Neuronal stem cell (in vitro differentiated cells): ENCODE data around the gene SH2D3A. TPM values are rescaled to one million over a fixed set of nuclear protein-coding genes. Genes with fewer than 3 reads are reported as not detected.

Experiments
- DNase-seq: peaks from one replicate; pipeline ENCODE4 v3.0.0-alpha.2; 2013; ENCODE audit warnings: low spot score
- H2AFZ ChIP-seq: one replicate; pipeline ENCODE4 v1.6.1; 2013; ENCODE audit warnings: mild to moderate bottlenecking, low read length, inconsistent platforms
- H2AK5ac ChIP-seq: 2 replicates; pipeline ENCODE4 v1.6.1; 2013; ENCODE audit warnings: low read depth, mild to moderate bottlenecking, inconsistent platforms, low read length, moderate library complexity, mixed read lengths
- H2BK120ac ChIP-seq: 2 replicates; pipeline ENCODE4 v1.6.1; 2013; ENCODE audit warnings: low read depth, mild to moderate bottlenecking, inconsistent platforms, low read length, moderate library complexity, mixed read lengths
- H2BK12ac ChIP-seq: one replicate; pipeline ENCODE4 v1.6.1; 2013; ENCODE audit warnings: low read length, inconsistent platforms
- H2BK15ac ChIP-seq: 2 replicates; pipeline ENCODE4 v1.6.1; 2013; ENCODE audit warnings: mild to moderate bottlenecking, low read length, inconsistent platforms, mixed read lengths
- H2BK5ac ChIP-seq: one replicate; pipeline ENCODE4 v1.6.1; 2013; ENCODE audit warnings: inconsistent platforms, mild to moderate bottlenecking, low read length, moderate library complexity
- H3K14ac ChIP-seq: one replicate; pipeline ENCODE4 v1.6.1; 2013; ENCODE audit warnings: low read length, inconsistent platforms
- H3K18ac ChIP-seq: 2 replicates; pipeline ENCODE4 v1.6.1; 2013; ENCODE audit warnings: low read length, inconsistent platforms
- H3K23ac ChIP-seq: 2 replicates; pipeline ENCODE4 v1.6.1; 2013; ENCODE audit warnings: low read depth, mild to moderate bottlenecking, mixed read lengths, low read length, inconsistent platforms; ENCODE audit not compliant: poor library complexity
- H3K27ac ChIP-seq: replicated peaks from 3 replicates; pipeline ENCODE4 v1.5.1; 2013; ENCODE audit warnings: low read length, inconsistent platforms
- H3K27me3 ChIP-seq, 3 experiments: 2 replicates each; pipeline ENCODE4 v1.6.1; 2013; ENCODE audit warnings: low read length in 3 of 3, mild to moderate bottlenecking in 2 of 3, inconsistent platforms in 1 of 3, low read depth in 1 of 3, mixed read lengths in 1 of 3, moderate library complexity in 1 of 3; ENCODE audit not compliant: control insufficient read depth in 3 of 3, insufficient read depth in 3 of 3
- H3K36me3 ChIP-seq, 2 donors: replicated peaks in 1 of 2; 2 replicates each; pipeline ENCODE4 v1.6.1; 2013; ENCODE audit warnings: low read length in 2 of 2; ENCODE audit not compliant: control insufficient read depth in 2 of 2, insufficient read depth in 2 of 2
- H3K4ac ChIP-seq: 2 replicates; pipeline ENCODE4 v1.6.1; 2013; ENCODE audit warnings: inconsistent platforms, mild to moderate bottlenecking, low read length, moderate library complexity
- H3K4me1 ChIP-seq, 2 donors: 1 replicate in 1 of 2; 2 replicates in 1 of 2; pipeline ENCODE4 v1.6.1; 2013; ENCODE audit warnings: low read length in 2 of 2, low read depth in 1 of 2; ENCODE audit not compliant: control insufficient read depth in 2 of 2, insufficient read depth in 1 of 2
- H3K4me2 ChIP-seq: one replicate; pipeline ENCODE4 v1.6.1; 2013; ENCODE audit warnings: mild to moderate bottlenecking, low read length, inconsistent platforms; ENCODE audit not compliant: insufficient read depth, poor library complexity, severe bottlenecking
- H3K4me3 ChIP-seq, 2 donors: 2 replicates each; pipeline ENCODE4 v1.5.1; 2013; ENCODE audit warnings: low read length in 2 of 2, mild to moderate bottlenecking in 2 of 2, inconsistent platforms in 1 of 2, moderate library complexity in 1 of 2
- H3K79me1 ChIP-seq: one replicate; pipeline ENCODE4 v1.6.1; 2013; ENCODE audit warnings: low read depth, mild to moderate bottlenecking, inconsistent platforms, low read length, moderate library complexity
- H3K9ac ChIP-seq: one replicate; pipeline ENCODE4 v1.6.1; 2013; ENCODE audit warnings: mild to moderate bottlenecking, low read depth, low read length, inconsistent platforms; ENCODE audit not compliant: poor library complexity
- H3K9me3 ChIP-seq, 2 donors: replicated peaks in 1 of 2; 2 replicates each; pipeline versions ENCODE3 to v1.6.1; 2013; ENCODE audit warnings: low read length in 2 of 2, mild to moderate bottlenecking in 2 of 2, inconsistent platforms in 1 of 2, low read depth in 1 of 2, mixed read lengths in 1 of 2, moderate library complexity in 1 of 2; ENCODE audit not compliant: control insufficient read depth in 2 of 2, insufficient read depth in 1 of 2
- H4K8ac ChIP-seq: one replicate; pipeline ENCODE4 v1.6.1; 2013; ENCODE audit warnings: low read depth, mild to moderate bottlenecking, inconsistent platforms, low read length, moderate library complexity
- H4K91ac ChIP-seq: one replicate; pipeline ENCODE4 v1.6.1; 2013; ENCODE audit warnings: low read length, low read depth, mild to moderate bottlenecking, inconsistent platforms; ENCODE audit not compliant: poor library complexity
- WGBS, 2 donors: extraction: QIAGEN DNeasy Blood & Tissue Kit; methylation state at CpG; one replicate each; pipeline ENCODE4 v1.1.7; 2013; ENCODE audit warnings: missing lambda C conversion rate in 2 of 2, mixed read lengths in 1 of 2; ENCODE audit not compliant: insufficient read length in 2 of 2, insufficient replicate concordance in 1 of 2; ENCODE audit errors: extremely low coverage in 2 of 2; 5-methylcytosine and 5-hydroxymethylcytosine counted together
- polyA plus RNA-seq, 2 experiments: library from polyadenylated mRNA; stranded (reverse); fragments of 200-250 nt; gene quantifications; one replicate each; pipeline ENCODE4 v1.2.3, GENCODE V29; 2013

Gene SH2D3A
- 0.18 TPM for polyA plus RNA-seq (2013, experiment 1 of 2)
- polyA plus RNA-seq (2013, experiment 2 of 2): 0.14 TPM

GRCh38 chr19:6767357-6768235 lies at the start of gene SH2D3A:
Gene SH2D3A (minus strand): TSS chr19:6767435. CDS start chr19:6763748, 3,687 bp downstream.
- peak within 1 kb of the TSS; percentile 83 for H3K18ac ChIP-seq
- peaks cover 0 to 2% of the 10 kb centered on the region in 2 donors for H3K9me3 ChIP-seq
- no peak within 1 kb of the TSS for H4K91ac ChIP-seq
- H3K9ac ChIP-seq: peak within 1 kb of the TSS; percentile 30
- peak within 1 kb of the TSS; percentile 21 for H2AFZ ChIP-seq
- no peaks in the 10 kb centered on the region for H3K36me3 ChIP-seq
- no peak within 1 kb of the TSS for H2BK12ac ChIP-seq
- no CpG with 5 or more reads among the region's 47 CpGs for WGBS, 2 donors
- no peak within 1 kb of the TSS for H3K4ac ChIP-seq
- H3K4me3 ChIP-seq: peak within 1 kb of the TSS in 1 of 2 donors; percentile 72
- H4K8ac ChIP-seq: no peak within 1 kb of the TSS
- H3K14ac ChIP-seq: no peak within 1 kb of the TSS
- no peaks in the 10 kb centered on the region for H3K79me1 ChIP-seq
- H2BK15ac ChIP-seq: no peak within 1 kb of the TSS
- no peak within 1 kb of the TSS for H2BK5ac ChIP-seq
- H2AK5ac ChIP-seq: peak within 1 kb of the TSS; percentile 54
- peaks cover 0 to 30% (median 27%) of the 10 kb centered on the region in 3 experiments for H3K27me3 ChIP-seq
- H3K4me2 ChIP-seq: peak within 1 kb of the TSS; percentile 81
- H3K27ac ChIP-seq: no peak within 1 kb of the TSS
- peak within 1 kb of the TSS; percentile 95 for H2BK120ac ChIP-seq
- peak within 1 kb of the TSS; percentile 96 for H3K23ac ChIP-seq
- DNase-seq: peak; percentile 57
- H3K4me1 ChIP-seq: peaks cover 0 to 6% of the 10 kb centered on the region in 2 donors

GRCh38 chr19:6813659-6814058 lies 46.4 kb upstream of the SH2D3A start:
- Histone ChIP-seq H3K23ac (no peak overlapping the region), H3K27me3 (no peaks in the 10 kb centered on the region), H3K18ac (no peak overlapping the region), H2BK5ac (no peak overlapping the region), H4K91ac (no peak overlapping the region), H2BK15ac (no peak overlapping the region), H3K79me1 (no peaks in the 10 kb centered on the region), H3K4me2 (no peak overlapping the region), H3K14ac (no peak overlapping the region), H3K27ac (no peak overlapping the region), H3K9me3 (no peaks in the 10 kb centered on the region), H3K36me3 (no peaks in the 10 kb centered on the region), H2BK120ac (no peak overlapping the region), H3K4me3 (no peak overlapping the region), H3K4ac (no peak overlapping the region), H4K8ac (no peak overlapping the region), H2BK12ac (no peak overlapping the region), H2AFZ (no peak overlapping the region), H3K4me1 (no peaks in the 10 kb centered on the region), H2AK5ac (no peak overlapping the region), H3K9ac (no peak overlapping the region)
- DNase-seq: no peak
- no CpG with 5 or more reads among the region's 4 CpGs for WGBS, 2 donors

GRCh38 chr19:6812612-6813011 lies 45.4 kb upstream of the SH2D3A start:
- Histone ChIP-seq H4K91ac (no peak overlapping the region), H3K4me3 (no peak overlapping the region), H2BK120ac (no peak overlapping the region), H3K23ac (no peak overlapping the region), H3K4ac (no peak overlapping the region), H4K8ac (no peak overlapping the region), H2BK15ac (no peak overlapping the region), H3K4me2 (no peak overlapping the region), H2BK5ac (no peak overlapping the region), H3K79me1 (no peaks in the 10 kb centered on the region), H3K36me3 (no peaks in the 10 kb centered on the region), H3K14ac (no peak overlapping the region), H3K9me3 (no peaks in the 10 kb centered on the region), H2BK12ac (no peak overlapping the region), H3K27me3 (no peaks in the 10 kb centered on the region), H3K27ac (no peak overlapping the region), H2AK5ac (no peak overlapping the region), H3K9ac (no peak overlapping the region), H3K4me1 (no peaks in the 10 kb centered on the region), H3K18ac (no peak overlapping the region), H2AFZ (peak overlapping the region; percentile 88)
- DNase-seq: no peak
- WGBS, 2 donors: 88 to 100% methylated on average over 1 of the region's 2 CpGs

- Histone ChIP-seq H3K4me3 (peak overlapping the region in 1 of 2 donors; percentile 3), H3K4me1 (no peaks in the 10 kb centered on the region)
- no peak for DNase-seq
Measured at GRCh38 chr19:6811906-6812305, 44.7 kb upstream of the SH2D3A start.

More at GRCh38 chr19:6811906-6812305, 44.7 kb upstream of the SH2D3A start:
- H2BK120ac ChIP-seq: no peak overlapping the region
- H3K23ac ChIP-seq: no peak overlapping the region
- H3K4me2 ChIP-seq: no peak overlapping the region
- H3K18ac ChIP-seq: no peak overlapping the region
- H2AK5ac ChIP-seq: no peak overlapping the region
- no CpG with 5 or more reads among the region's 2 CpGs for WGBS, 2 donors
- no peak overlapping the region for H2BK15ac ChIP-seq
- H3K9ac ChIP-seq: no peak overlapping the region
- H4K91ac ChIP-seq: no peak overlapping the region
- no peaks in the 10 kb centered on the region for H3K36me3 ChIP-seq
- no peak overlapping the region for H2BK12ac ChIP-seq
- no peaks in the 10 kb centered on the region for H3K79me1 ChIP-seq
- no peak overlapping the region for H3K27ac ChIP-seq
- H3K14ac ChIP-seq: no peak overlapping the region
- H4K8ac ChIP-seq: no peak overlapping the region
- H3K9me3 ChIP-seq: no peaks in the 10 kb centered on the region
- H2AFZ ChIP-seq: peak overlapping the region; percentile 88
- no peak overlapping the region for H3K4ac ChIP-seq
- no peak overlapping the region for H2BK5ac ChIP-seq
- H3K27me3 ChIP-seq: no peaks in the 10 kb centered on the region
